H9 (cell line): ENCODE data around the gene GPX2. TPM values are rescaled to one million over a fixed set of nuclear protein-coding genes. Genes with fewer than 3 reads are reported as not detected.

Source experiments
- DNase-seq: peaks from one replicate; pipeline ENCODE4 v3.0.0-alpha.2; 2017
- H2AFZ ChIP-seq: one replicate; pipeline ENCODE4 v1.6.1; 2013; ENCODE audit warnings: mild to moderate bottlenecking, low read length, control low read depth, moderate library complexity
- H2AK5ac ChIP-seq: 2 replicates; pipeline ENCODE4 v1.6.1; 2013; ENCODE audit warnings: low read length, control low read depth, mixed read lengths; ENCODE audit not compliant: insufficient read length
- H2BK120ac ChIP-seq: one replicate; pipeline ENCODE4 v1.6.1; 2013; ENCODE audit warnings: low read depth, mild to moderate bottlenecking, low read length, control low read depth, inconsistent platforms; ENCODE audit not compliant: poor library complexity, severe bottlenecking
- H2BK12ac ChIP-seq: 2 replicates; pipeline ENCODE4 v1.6.1; 2013; ENCODE audit warnings: low read length, control low read depth, mixed read lengths, low read depth; ENCODE audit not compliant: insufficient read length
- H2BK15ac ChIP-seq: 2 replicates; pipeline ENCODE4 v1.6.1; 2013; ENCODE audit warnings: low read depth, low read length, control low read depth
- H2BK20ac ChIP-seq: one replicate; pipeline ENCODE4 v1.6.1; 2013; ENCODE audit warnings: low read depth, mild to moderate bottlenecking, low read length, control low read depth, inconsistent platforms; ENCODE audit not compliant: poor library complexity, severe bottlenecking
- H2BK5ac ChIP-seq: 2 replicates; pipeline ENCODE4 v1.6.1; 2013; ENCODE audit warnings: low read length, control low read depth, mixed read lengths; ENCODE audit not compliant: insufficient read length
- H3K14ac ChIP-seq: 2 replicates; pipeline ENCODE4 v1.6.1; 2013; ENCODE audit warnings: low read length, control low read depth; ENCODE audit not compliant: insufficient read depth
- H3K18ac ChIP-seq: 2 replicates; pipeline ENCODE4 v1.6.1; 2013; ENCODE audit warnings: low read depth, mild to moderate bottlenecking, mixed read lengths, low read length, control low read depth; ENCODE audit not compliant: insufficient read length
- H3K23ac ChIP-seq: 2 replicates; pipeline ENCODE4 v1.6.1; 2013; ENCODE audit warnings: low read length, control low read depth, mixed read lengths, low read depth; ENCODE audit not compliant: insufficient read length
- H3K23me2 ChIP-seq: 2 replicates; pipeline ENCODE4 v1.6.1; 2013; ENCODE audit warnings: low read depth, mild to moderate bottlenecking, mixed read lengths, low read length, control low read depth; ENCODE audit not compliant: insufficient read length, poor library complexity, severe bottlenecking
- H3K27ac ChIP-seq: 2 replicates; pipeline ENCODE4 v1.5.1; 2013; ENCODE audit warnings: low read length, control low read depth, mixed read lengths, low read depth; ENCODE audit not compliant: insufficient read length
- H3K27me3 ChIP-seq: 2 replicates; pipeline ENCODE4 v1.6.1; 2013; ENCODE audit warnings: low read length, control low read depth, inconsistent platforms; ENCODE audit not compliant: insufficient read depth
- H3K4ac ChIP-seq: 2 replicates; pipeline ENCODE4 v1.6.1; 2013; ENCODE audit warnings: low read depth, mild to moderate bottlenecking, control low read depth, inconsistent platforms, low read length, moderate library complexity
- H3K4me1 ChIP-seq: 2 replicates; pipeline ENCODE4 v1.6.1; 2013; ENCODE audit warnings: low read length, control low read depth, inconsistent platforms; ENCODE audit not compliant: insufficient read depth
- H3K4me2 ChIP-seq: 2 replicates; pipeline ENCODE4 v1.6.1; 2013; ENCODE audit warnings: low read length, control low read depth, mixed read lengths; ENCODE audit not compliant: insufficient read length, insufficient read depth
- H3K56ac ChIP-seq: 2 replicates; pipeline ENCODE4 v1.6.1; 2013; ENCODE audit warnings: low read depth, mild to moderate bottlenecking, mixed read lengths, low read length, control low read depth; ENCODE audit not compliant: insufficient read length
- H3K79me1 ChIP-seq: 2 replicates; pipeline ENCODE4 v1.6.1; 2013; ENCODE audit warnings: low read depth, mild to moderate bottlenecking, moderate library complexity, low read length, control low read depth, inconsistent platforms; ENCODE audit not compliant: insufficient read depth, poor library complexity, severe bottlenecking
- H3K79me2 ChIP-seq: 2 replicates; pipeline ENCODE4 v1.6.1; 2013; ENCODE audit warnings: low read length, control low read depth, inconsistent platforms; ENCODE audit not compliant: insufficient read depth
- H3K9ac ChIP-seq: 2 replicates; pipeline ENCODE4 v1.6.1; 2013; ENCODE audit warnings: low read length, control low read depth, mixed read lengths; ENCODE audit not compliant: insufficient read length; ENCODE audit errors: extremely low read depth
- H3K9me3 ChIP-seq: one replicate; pipeline ENCODE4 v1.6.1; 2013; ENCODE audit warnings: low read depth, low read length, inconsistent platforms; ENCODE audit not compliant: control insufficient read depth
- H3T11ph ChIP-seq: one replicate; pipeline ENCODE4 v1.6.1; 2013; ENCODE audit warnings: mild to moderate bottlenecking, low read length, control low read depth, inconsistent platforms
- H4K20me1 ChIP-seq: one replicate; pipeline ENCODE4 v1.6.1; 2013; ENCODE audit not compliant: control insufficient read depth, insufficient read length, insufficient read depth
- H4K5ac ChIP-seq: 2 replicates; pipeline ENCODE4 v1.6.1; 2013; ENCODE audit warnings: low read depth, mild to moderate bottlenecking, mixed read lengths, low read length, control low read depth; ENCODE audit not compliant: insufficient read length
- H4K8ac ChIP-seq: replicated peaks from 2 replicates; pipeline ENCODE4 v1.6.1; 2013; ENCODE audit warnings: low read length, control low read depth, mixed read lengths, low read depth; ENCODE audit not compliant: insufficient read length
- H4K91ac ChIP-seq: 2 replicates; pipeline ENCODE4 v1.6.1; 2013; ENCODE audit warnings: low read depth, mild to moderate bottlenecking, moderate library complexity, mixed read lengths, low read length, control low read depth; ENCODE audit not compliant: insufficient read length
- H3K27ac Mint-ChIP-seq, 3 experiments: 2 replicates in 2 of 3; 3 replicates in 1 of 3; pipeline ENCODE4 v1.8.0; 2020 to 2021; ENCODE audit warnings: mixed read lengths in 3 of 3, mild to moderate bottlenecking in 1 of 3, moderate library complexity in 1 of 3
- H3K27me3 Mint-ChIP-seq: 2 replicates; pipeline ENCODE4 v1.8.0; 2021; ENCODE audit warnings: low read depth, mild to moderate bottlenecking, moderate library complexity, mixed read lengths
- H3K36me3 Mint-ChIP-seq, 3 experiments: 2 replicates in 2 of 3; 3 replicates in 1 of 3; pipeline ENCODE4 v1.8.0; 2020 to 2021; ENCODE audit warnings: low read depth in 3 of 3, mixed read lengths in 3 of 3; ENCODE audit not compliant: insufficient read depth in 1 of 3
- H3K4me1 Mint-ChIP-seq, 2 experiments: 2 replicates each; pipeline ENCODE4 v1.8.0; 2020; ENCODE audit warnings: mixed read lengths in 2 of 2
- H3K4me3 Mint-ChIP-seq, 2 experiments: 2 replicates in 1 of 2; 3 replicates in 1 of 2; pipeline ENCODE4 v1.8.0; 2020 to 2021; ENCODE audit warnings: mild to moderate bottlenecking in 2 of 2, mixed read lengths in 2 of 2, moderate library complexity in 1 of 2
- H3K9me3 Mint-ChIP-seq, 2 experiments: 2 replicates in 1 of 2; 3 replicates in 1 of 2; pipeline ENCODE4 v1.8.0; 2020; ENCODE audit warnings: mild to moderate bottlenecking in 2 of 2, mixed read lengths in 2 of 2, moderate library complexity in 1 of 2
- CTCF ChIP-seq: fragments of 200-600 bp; sonication (generic); conservative IDR thresholded peaks from 3 replicates; pipeline ENCODE4 v1.8.0; 2021; ENCODE audit warnings: antibody characterized with exemption, mild to moderate bottlenecking
- WGBS: extraction: QIAGEN DNeasy Blood & Tissue Kit; methylation state at CpG from one replicate; pipeline ENCODE4 v1.1.7; 2013; ENCODE audit warnings: missing lambda C conversion rate, low lambda C conversion rate, mixed read lengths; ENCODE audit not compliant: insufficient read length; ENCODE audit errors: extremely low coverage; 5-methylcytosine and 5-hydroxymethylcytosine counted together
- total RNA-seq: library from RNA; stranded (reverse); gene quantifications from 2 replicates; pipeline ENCODE4 v1.2.1, GENCODE V29; 2021

The GPX2 gene
- total RNA-seq, 1 experiment from 2014 or later, result 0.79 TPM

- no peak overlapping the region for H4K91ac ChIP-seq
- H3K79me2 ChIP-seq, result no peaks in the 10 kb centered on the region; the same call in 1 of the 2 replicates
- H4K20me1 ChIP-seq, result no peaks in the 10 kb centered on the region
- H4K8ac ChIP-seq, result no peak overlapping the region
- H3K4me1 ChIP-seq, result peaks cover 24% of the 10 kb centered on the region; the same call in 1 of the 2 replicates
- no peak overlapping the region for H3T11ph ChIP-seq
- H3K56ac ChIP-seq, result no peak overlapping the region
- no peak overlapping the region for H2AFZ ChIP-seq
- TF ChIP-seq CTCF, result no peak
- no peak overlapping the region for H4K5ac ChIP-seq
- no peak overlapping the region for H2BK20ac ChIP-seq
- no peak overlapping the region for H3K14ac ChIP-seq
- no peak overlapping the region for H2AK5ac ChIP-seq
- H3K4me1 Mint-ChIP-seq, result peaks cover 55 to 60% of the 10 kb centered on the region in 2 experiments
- H3K27me3 Mint-ChIP-seq, result peaks cover 22% of the 10 kb centered on the region
- no peaks in the 10 kb centered on the region for H3K9me3 Mint-ChIP-seq
- no peaks in the 10 kb centered on the region for H3K23me2 ChIP-seq
- H3K18ac ChIP-seq, result no peak overlapping the region
- H3K4me2 ChIP-seq, result no peak overlapping the region
- no CpG with 5 or more reads among the region's 3 CpGs for WGBS
- no peak overlapping the region for H2BK15ac ChIP-seq
- no peak for DNase-seq
- H3K27ac ChIP-seq, result no peak overlapping the region
- H3K9me3 ChIP-seq, result no peaks in the 10 kb centered on the region
- no peak overlapping the region for H2BK5ac ChIP-seq
- peaks cover 15 to 19% (median 16%) of the 10 kb centered on the region in 3 experiments; a peak in 5 of 7 replicates for H3K36me3 Mint-ChIP-seq
- H3K23ac ChIP-seq, result no peak overlapping the region
- peak overlapping the region in 1 of 2 experiments; percentile 78; a peak in 1 of 5 replicates for H3K4me3 Mint-ChIP-seq
- no peak overlapping the region for H2BK12ac ChIP-seq
- H3K79me1 ChIP-seq, result no peaks in the 10 kb centered on the region
- no peak overlapping the region; a peak in 1 of 7 replicates for H3K27ac Mint-ChIP-seq
- no peaks in the 10 kb centered on the region for H3K27me3 ChIP-seq
- H2BK120ac ChIP-seq, result no peak overlapping the region
- no peak overlapping the region for H3K4ac ChIP-seq
- no peak overlapping the region for H3K9ac ChIP-seq
Observed at GRCh38 chr14:64970041-64970440, 27.5 kb upstream of the GPX2 start.
